ENCODE data around the gene SDC4.

DNA sequence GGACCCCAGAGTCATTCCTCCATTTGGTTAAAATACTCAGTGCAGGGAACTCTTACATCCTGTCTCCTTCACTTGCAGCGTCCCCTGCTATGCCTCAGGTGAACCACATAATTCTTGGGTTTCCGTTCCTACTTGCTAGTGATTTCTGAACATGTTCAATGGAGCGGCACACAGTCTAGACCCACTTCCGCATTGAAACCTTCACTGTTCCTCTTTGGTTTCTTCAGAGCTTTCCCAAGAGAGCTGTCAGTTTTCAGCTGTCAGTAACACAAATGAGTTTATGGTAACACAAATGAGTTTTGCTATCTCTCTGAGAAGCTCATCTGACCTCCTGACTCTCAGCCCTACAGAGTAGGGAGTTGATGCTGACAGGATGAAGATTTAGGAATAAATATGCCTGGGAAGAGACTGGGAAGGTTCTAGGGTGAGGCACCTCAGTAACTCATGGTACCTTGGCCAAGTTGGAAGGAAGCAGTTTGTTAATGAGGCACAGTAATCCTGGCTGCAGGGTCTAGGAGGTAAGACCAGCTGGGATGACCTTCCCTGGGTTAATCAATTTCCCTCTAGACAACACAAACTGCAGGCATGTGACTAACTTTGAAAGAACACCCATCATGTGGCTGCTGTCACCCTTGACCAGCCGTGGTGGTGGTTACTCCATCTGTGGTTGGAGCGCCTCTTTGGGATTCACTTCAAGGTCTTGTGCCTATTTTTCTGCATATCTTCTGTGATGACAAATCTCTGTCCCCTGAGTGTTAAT lies 20.2 kb upstream of the SDC4 start:
- TF ChIP-seq, protein P1, sequence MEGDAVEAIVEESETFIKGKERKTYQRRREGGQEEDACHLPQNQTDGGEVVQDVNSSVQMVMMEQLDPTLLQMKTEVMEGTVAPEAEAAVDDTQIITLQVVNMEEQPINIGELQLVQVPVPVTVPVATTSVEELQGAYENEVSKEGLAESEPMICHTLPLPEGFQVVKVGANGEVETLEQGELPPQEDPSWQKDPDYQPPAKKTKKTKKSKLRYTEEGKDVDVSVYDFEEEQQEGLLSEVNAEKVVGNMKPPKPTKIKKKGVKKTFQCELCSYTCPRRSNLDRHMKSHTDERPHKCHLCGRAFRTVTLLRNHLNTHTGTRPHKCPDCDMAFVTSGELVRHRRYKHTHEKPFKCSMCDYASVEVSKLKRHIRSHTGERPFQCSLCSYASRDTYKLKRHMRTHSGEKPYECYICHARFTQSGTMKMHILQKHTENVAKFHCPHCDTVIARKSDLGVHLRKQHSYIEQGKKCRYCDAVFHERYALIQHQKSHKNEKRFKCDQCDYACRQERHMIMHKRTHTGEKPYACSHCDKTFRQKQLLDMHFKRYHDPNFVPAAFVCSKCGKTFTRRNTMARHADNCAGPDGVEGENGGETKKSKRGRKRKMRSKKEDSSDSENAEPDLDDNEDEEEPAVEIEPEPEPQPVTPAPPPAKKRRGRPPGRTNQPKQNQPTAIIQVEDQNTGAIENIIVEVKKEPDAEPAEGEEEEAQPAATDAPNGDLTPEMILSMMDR (IDR thresholded peaks at IDR 0.05): no peak
- no peak for TF ChIP-seq POLR2A (IDR thresholded peaks at IDR 0.05)
